ENCODE data around the gene EEPD1.
"Not testable (repeated sequence)": the region's sequence is repeated elsewhere in the genome, so short reads cannot be mapped to it uniquely, and the experiment has no call there.

DNA sequence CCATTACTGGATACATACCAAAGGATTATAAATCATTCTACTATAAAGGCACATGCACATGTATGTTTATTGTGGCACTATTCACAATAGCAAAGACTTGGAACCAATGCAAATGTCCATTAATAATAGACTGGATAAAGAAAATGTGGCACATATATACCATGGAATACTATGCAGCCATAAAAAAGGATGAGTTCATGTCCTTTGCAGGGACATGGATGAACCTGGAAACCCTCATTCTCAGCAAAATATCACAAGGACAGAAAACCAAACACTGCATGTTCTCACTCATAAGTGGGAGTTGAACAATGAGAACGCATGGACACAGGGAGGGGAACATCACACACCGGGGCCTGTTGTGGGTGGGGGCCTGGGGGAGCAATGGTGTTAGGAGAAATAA lies 27.4 kb upstream of the EEPD1 start:
- TF ChIP-seq, protein P1, sequence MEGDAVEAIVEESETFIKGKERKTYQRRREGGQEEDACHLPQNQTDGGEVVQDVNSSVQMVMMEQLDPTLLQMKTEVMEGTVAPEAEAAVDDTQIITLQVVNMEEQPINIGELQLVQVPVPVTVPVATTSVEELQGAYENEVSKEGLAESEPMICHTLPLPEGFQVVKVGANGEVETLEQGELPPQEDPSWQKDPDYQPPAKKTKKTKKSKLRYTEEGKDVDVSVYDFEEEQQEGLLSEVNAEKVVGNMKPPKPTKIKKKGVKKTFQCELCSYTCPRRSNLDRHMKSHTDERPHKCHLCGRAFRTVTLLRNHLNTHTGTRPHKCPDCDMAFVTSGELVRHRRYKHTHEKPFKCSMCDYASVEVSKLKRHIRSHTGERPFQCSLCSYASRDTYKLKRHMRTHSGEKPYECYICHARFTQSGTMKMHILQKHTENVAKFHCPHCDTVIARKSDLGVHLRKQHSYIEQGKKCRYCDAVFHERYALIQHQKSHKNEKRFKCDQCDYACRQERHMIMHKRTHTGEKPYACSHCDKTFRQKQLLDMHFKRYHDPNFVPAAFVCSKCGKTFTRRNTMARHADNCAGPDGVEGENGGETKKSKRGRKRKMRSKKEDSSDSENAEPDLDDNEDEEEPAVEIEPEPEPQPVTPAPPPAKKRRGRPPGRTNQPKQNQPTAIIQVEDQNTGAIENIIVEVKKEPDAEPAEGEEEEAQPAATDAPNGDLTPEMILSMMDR (IDR thresholded peaks at IDR 0.05) = not testable (repeated sequence)
- TF ChIP-seq POLR2A (IDR thresholded peaks at IDR 0.05) = not testable (repeated sequence)
